ENCODE results near the gene SLC38A6.

- TF ChIP-seq POLR2A (IDR thresholded peaks at IDR 0.05): no peak
- TF ChIP-seq CTCF (IDR thresholded peaks at IDR 0.05): no peak
Observed at GRCh38 chr14:60986500-60986899, 5.5 kb downstream of the SLC38A6 start.
